GM21825 (cell line): ENCODE measurements around the gene FTCD.

ENCODE experiments used
- ATAC-seq: cut with Tn5 transposase; IDR thresholded peaks from one replicate; pipeline ENCODE4 v1.9.1; 2021; ENCODE audit warnings: mild to moderate bottlenecking, moderate library complexity; ENCODE audit not compliant: unreplicated experiment

FTCD gene

DNA sequence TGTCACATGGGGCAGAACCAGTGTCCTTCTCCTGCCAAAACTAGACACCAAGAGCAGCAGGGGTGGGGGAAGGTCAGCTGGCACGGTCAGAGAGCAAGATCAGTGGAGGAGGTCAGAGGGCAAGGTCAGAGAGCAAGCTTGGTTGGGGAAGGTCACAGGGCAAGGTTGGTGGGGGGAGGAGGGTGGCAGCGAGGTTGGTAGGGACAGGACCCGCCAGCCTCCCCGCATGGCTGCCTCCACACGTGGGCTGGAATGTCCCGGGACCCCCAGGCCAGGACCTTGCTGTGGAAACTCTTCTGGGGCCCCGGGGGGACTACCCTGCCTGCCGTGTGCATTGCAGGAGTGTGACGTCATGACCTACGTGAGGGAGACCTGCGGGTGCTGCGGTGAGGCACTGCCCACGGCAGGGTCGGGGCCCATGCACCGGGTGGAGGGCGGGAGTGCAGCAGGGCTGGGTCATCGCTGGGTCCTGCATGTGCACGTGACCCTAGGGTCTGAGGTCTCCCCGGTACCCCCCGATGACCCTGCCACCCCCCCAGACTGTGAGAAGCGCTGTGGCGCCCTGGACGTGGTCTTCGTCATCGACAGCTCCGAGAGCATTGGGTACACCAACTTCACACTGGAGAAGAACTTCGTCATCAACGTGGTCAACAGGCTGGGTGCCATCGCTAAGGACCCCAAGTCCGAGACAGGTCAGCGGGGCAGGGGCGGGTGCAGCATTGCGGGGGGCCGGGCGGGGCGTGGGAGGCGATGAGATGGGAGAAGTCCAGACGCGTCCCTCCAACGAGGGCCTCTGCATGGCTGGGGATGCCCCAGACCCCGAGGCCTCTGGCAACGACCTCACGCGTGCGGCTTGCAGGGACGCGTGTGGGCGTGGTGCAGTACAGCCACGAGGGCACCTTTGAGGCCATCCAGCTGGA lies 30.2 kb downstream of the FTCD start:
- no peak for ATAC-seq

DNA sequence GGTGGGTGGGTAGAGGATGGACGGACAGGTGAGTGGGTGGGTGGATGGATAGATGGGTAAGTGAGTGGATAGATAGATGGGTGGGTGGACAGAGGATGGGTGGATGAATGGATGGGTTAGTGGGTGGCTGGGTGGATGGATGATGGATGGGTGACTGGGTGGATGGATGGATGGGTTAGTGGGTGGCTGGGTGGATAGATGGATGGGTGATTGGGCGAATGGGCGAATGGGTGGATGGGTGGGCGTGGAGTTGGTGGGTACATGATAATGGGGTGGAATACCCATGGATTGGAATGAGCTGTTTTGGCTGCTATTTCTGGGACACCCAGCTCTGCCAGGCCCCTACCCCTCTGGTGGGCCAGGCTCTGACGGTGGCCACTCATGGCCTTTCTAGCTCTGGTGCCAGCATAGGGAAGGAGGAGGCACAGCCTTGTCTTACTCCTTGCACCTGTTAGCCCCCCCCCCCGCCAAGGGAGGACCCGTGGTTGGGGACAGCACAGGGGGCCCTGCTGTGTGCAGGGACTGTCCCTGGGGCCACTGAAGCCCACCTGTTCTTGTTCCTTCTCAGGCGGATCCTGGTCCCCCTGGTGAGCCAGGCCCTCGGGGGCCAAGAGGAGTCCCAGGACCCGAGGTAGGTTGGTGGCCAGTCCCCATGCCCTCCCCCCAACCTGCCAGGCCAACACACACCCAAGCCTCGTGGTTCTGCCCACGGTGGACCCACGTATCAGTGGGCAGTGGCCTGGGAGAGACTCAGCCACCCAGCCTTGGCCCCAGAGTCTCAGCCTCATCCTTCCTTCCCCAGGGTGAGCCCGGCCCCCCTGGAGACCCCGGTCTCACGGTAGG lies 31.1 kb downstream of the FTCD start:
- no peak for ATAC-seq

DNA sequence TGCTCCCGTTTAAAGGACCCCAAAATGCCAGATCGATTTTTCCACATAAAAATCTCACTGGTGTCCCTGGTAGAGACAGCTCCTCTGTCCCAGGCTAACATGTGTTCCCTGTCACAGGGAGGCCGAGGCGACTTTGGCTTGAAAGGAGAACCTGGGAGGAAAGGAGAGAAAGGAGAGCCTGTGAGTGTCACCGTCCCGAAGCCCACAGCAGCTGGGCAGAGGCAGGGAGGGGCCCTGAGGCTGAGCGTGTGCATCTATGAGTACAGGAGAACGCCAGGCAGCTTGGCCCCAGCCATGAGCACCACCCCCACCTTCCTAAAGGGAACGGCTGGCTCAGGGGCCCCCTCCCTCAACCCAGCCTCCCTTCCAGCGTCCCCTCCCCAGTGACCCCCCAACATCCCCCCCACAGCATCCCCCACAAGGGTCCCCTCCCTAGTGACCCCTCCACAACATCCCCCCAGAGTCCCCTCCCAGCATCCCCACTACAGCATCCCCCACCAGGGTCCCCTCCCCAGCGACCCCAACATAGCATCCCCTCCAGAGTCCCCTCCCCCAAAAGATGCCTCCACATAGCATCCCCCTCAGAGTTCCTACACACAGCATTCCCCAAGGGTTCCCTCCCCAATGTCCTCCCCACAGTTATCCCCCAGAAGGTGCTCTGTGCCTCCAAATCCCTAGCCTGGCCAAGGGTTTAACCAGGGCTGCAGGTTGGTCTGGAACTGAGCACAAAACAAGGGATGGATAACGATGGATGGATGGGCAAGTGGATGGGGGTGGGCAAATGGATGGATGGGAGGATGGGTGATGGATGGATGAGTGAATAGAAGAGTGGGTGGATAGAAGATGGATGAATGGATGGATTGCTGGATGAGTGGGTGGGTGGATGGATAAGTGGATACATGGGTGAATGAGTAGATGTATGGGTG lies 32.4 kb downstream of the FTCD start:
- ATAC-seq: no peak

DNA sequence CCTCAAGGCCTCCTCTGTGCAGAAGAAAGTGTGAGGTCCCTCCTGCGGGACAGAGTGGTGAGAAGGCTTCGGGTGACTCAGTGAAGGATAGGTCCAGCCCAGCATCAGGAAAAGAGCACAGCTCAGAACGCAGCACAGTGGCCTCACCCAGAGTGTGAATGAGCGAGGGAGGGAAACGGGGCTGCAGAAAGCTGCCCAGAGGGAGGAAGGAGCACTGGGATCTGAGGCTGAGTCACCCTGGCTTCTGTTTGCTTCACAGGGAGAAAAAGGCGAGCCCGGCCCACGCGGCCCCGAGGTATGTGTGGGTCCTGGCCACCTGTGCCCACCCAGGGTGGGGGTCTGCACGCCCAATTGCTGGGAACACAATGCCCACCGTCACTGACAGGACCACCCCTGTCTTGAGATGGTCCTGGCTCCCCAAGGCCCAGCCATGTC lies 33.1 kb downstream of the FTCD start:
- ATAC-seq: no peak

DNA sequence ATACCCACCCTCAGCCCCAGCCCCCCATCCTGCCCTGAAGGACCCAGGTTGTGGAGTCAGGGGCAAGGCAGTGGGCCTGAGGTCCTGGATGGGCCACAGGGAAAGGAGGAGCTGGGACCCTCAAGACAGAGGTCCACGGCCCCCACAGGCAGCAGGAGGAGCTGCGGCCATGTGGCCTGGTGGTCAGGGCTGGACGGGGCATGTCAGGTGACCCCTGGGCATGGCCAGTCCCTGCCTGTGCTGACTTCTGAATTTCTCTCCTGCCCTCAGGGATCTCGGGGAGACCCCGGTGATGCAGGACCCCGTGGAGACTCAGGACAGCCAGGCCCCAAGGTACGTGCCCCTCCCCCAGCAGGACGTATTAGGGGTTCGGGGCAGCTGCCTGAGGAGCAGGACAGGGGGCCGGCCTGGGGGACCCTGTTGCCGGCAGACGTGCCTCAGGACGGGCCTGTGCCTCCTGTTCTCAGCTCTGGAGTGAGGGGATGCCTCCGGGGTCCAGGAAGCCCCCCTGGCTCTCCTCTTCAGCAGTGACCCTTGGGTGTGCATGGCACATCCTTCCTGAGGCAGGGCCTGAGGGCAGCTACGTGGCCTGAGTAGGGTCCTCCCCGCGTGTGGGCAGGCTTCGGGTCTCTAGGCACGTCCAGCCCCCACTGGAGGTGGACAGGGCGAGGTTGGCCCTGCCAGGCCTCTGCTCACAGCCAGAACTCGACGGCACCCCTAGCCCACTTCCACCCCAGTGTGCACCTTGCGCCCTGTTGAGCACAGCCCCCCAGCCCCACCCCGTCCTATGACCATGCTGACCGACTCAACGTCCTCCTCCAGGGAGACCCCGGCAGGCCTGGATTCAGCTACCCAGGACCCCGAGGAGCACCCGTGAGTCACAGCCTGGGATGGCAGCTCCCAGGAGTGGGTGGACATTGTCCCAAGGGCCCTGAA lies 33.8 kb downstream of the FTCD start:
- ATAC-seq: no peak

DNA sequence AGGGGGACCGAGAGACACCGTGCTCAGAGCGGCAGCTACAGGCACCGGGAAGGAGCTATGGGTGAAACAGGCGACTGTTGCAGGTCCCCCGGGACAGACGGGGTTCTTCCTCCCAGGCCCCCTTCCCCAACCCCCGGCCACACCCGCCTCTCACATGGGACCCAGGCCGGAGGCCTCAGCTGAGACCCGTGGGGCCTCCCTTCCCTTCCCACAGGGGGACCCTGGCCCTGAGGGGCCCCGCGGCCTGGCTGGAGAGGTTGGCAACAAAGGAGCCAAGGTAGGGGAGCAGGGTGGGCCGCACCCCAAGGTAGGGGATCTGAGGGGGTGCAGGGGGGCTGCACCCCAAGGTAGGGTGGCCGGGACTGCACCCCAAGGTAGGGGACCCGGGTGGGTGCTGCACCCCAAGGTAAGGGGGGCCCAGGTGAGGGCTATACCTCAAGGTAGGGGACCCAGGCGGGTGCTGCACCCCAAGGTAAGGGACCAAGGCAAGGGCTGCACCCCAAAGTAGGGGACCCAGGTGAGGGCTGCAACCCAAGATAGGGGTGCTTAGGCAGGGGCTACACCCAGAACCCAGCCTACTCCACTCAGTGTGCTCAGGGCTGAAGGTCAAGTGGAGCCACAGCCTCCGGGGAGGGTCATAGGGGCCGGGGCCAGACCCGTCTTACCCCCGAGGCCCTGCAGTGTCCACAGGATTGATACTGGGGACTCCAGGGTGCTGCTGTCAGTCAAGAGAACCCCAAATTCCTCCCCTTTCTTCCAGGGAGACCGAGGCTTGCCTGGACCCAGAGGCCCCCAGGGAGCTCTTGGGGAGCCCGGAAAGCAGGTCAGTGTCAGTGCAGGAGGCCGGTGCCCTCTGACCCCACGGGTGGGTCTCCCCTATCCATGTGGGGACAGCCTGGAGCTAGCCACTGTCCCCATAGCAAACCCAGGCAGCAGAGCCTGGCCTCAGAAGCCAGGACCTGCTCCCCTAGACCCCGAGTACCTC lies 34.8 kb downstream of the FTCD start:
- ATAC-seq: no peak

DNA sequence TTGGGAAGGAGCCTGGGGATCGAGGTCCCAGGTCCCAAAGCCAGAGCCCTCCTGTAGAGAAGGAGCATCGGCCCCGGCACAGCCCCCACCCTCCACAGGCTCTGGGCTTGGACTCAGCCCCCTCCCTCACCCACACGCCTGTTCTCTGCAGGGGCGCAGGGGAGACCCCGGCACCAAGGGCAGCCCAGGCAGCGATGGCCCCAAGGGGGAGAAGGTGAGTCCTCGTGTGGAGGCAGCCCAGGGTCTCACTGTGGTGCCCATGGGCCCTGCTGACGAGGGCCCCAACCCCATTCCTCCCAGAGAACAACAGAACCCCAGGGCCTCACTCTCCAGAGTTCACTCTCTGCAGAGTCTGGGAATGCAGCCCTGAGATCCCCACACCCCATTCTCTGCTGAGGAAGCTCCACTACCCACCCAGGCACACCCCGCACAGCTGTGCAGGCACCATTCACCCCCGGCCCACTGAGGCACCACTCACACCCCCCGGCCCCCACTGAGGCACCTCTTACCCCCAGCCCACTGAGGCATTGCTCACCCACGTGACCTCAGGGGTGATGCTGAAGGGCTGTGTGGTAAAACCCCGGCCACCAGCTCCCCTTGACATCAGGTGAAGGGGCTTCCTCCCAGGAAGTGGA lies 35.6 kb downstream of the FTCD start:
- ATAC-seq: no peak

DNA sequence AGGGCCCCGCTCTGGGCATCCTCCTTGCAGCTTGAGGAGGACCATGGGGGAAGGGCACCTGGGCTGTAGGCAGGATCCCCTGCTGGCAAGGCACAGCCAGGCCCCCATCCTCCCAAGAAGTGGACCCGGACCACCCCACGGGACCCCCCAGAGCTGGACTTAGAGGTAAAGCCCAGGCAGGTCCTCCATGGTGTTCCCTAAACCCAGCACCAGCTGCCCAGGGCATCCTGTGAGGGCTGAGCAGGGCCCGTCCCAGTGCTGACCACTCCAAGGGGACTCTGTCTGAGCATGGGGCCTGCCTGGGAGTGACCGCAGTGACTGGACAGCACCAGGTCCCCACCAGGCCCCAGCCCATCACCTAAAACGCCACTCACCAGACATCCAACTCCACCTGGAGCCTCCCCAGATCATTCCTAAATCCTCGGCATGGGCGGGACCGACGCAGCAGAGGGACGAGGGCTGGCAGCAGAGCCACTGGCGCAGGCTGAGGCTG lies 36.2 kb downstream of the FTCD start:
- no peak for ATAC-seq

DNA sequence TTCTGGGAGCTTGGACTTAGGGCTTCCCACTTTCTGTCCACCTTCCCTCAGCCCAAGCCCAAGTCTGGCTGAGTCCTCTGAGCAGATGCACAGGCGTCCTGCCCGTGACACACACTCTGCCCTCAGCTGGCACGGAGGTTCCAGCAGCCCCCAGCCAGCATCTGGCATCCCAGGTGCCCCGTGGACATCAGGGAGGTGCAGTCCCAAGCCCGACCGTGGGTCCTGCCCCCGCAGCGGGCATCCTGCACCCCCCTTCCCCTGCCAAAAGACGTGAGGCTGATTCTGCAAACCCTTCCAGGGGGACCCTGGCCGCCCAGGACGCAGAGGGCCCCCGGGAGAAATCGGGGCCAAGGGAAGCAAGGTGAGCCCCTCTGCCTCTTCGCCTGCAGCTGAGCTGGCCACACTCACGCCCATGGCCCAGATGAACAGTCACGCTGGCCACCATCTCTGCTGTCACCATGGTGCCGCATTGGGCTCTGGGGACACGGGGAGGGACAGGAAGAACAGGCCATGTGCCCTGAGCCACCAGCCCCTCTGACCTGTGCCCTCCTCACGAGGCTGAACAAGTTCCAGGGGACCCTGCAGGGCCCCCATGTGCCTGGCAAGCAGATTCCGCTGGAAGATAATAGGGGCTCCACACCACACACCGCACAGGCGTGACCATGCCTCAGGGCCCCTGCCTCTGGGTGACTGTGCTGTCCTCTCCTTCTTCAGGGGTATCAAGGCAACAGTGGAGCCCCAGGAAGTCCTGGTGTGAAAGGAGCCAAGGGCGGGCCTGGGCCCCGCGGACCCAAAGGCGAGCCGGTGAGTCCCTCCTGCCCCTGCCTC lies 36.8 kb downstream of the FTCD start:
- ATAC-seq: no peak

DNA sequence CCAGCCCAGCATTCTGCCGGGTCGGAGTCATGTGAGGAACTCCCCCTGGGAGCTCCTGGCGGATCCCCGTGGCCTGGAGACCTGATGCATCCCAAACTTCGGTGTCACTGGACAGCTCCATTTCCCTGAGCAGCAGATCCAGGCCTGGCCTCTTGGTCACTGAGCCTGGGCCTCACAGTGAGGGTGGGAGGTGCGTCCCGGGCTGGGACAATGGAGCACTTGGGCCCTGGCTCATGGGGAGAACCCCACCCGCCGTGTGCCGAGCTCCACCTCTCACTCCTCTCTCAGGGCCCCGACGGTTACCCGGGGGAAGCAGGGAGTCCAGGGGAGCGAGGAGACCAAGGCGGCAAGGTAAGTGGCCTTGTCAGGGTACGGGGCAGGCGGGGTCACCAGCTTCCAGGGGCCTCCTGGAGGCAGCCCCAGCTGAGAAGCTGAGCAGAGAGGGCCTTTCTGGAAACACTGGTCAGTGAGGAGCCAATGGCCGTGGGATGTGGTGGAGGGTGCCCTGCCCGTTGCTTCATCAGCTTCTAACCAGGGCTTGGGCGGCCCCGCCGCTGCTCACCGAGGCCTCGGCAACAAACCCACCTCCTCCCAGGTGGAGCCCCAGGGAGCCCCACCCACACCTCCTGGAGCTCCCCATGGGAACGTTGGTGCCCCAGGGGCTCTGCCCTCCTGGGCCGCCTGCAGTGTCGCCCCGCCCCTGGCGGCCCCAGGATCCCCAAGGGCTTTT lies 37.6 kb downstream of the FTCD start:
- no peak for ATAC-seq

DNA sequence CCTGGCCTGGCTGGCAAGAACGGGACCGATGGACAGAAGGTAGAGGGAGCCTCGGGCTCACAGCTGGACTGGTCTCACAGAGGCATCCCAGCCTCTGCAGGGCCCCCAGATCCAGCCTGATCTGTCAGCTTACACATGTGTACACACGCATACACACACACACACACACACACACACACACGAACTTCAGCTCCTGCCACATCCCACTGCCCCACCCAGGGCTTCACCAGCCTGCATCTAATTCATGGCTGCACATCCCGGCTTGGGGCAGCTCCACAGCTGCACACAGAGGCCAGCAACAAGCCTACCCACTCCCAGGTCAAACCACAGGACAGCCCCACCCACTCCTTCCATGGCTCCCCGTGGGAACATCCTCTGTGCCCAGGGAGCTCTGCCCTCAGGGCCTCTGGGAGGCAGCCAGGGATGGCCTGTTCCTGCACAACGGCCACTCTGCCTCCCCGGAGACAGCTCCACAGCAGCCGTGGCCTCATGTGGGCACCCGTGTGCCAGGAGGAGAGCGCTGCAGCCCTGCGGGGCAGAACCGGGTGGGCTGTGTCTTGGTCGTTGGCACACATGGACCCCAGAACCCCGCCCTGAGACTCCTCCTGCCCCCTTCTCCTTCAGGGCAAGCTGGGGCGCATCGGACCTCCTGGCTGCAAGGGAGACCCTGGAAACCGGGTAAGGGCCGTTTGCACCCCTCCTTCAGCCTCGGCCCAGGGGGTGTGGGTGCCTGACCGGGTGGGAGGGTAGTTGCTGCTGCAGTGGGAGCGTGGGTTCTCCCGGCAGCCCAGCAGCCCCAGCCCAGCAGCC lies 38.4 kb downstream of the FTCD start:
- ATAC-seq: no peak

DNA sequence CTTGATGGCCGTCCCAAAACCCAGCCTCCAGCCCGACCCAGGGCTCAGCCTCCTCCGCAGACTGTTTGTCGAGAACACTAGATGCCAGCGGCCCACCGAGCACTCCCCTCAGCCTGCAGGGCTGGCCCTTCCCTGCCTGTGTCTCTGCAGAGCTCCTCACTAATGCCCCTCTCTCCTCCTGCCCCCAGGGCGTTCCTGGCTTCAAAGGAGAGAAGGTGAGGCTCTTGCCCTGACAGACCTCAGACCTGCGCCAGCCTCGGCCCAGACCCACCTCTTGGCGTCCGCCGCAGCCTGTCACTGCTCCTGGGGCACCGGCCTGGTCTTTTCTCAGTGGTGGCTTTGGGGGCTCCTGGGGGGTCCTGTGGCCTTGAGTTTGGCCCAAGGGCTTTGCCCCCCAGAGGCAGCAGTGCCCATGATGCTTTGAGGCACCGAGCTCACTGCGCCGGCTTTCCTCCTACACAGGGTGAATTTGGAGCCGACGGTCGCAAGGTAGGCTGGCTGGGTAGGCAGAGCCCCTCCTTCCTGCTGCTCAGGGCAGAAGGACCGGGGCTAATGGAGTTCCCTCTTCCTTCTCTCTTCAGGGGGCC lies 39.1 kb downstream of the FTCD start:
- no peak for ATAC-seq

DNA sequence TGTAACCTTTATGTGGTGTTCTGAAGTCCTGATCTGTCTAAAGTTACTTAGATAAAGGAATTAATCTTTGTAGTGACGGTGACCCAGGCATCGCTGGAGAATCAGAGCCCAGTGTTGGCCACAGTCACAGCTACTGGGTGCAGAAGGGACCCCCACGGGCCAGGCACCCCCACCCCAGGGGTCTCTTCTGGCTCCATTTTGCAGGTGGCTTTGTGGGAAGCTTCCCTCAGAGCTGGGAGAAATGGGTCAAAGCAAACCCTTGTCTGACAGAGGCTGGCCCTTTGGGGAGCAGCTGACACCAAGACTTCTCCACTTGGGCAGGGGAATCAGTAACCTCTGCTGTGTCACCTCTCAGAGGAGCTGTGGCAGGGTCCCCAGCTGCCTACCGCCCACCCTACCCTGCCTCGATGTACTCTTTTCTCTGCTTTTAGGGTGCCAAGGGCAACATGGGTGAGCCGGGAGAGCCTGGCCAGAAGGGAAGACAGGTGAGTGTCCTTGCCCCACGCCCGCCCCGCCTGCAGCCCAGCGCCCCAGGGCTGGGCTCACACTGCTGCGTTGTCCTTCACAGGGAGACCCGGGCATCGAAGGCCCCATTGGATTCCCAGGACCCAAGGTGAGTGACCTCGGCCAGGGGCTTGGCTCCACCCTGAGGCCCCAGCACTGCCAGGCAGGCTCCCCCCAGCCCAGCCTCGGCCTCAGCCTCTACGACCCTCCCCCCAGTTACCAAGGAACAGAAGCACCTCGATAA lies 39.8 kb downstream of the FTCD start:
- ATAC-seq: no peak

DNA sequence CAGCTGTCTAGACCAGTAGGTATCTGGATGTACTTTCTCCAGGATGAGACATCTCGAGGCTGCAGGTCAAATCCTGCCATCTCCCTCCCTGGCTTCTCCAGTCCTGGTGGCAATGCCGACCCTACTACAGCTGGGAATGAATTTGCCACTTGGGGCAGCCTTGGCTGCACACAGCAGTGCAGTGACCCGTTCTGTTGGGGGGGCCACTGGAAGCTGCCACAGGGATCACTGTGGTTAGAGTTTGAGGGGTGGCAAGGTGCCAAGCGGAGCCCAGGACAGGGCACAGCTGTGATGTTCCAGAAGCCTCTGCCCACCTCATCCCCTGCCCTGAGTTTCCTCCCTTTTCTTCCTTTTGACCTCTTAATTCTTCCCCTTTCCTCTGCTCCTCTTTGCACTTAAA lies 40.4 kb downstream of the FTCD start:
- no peak for ATAC-seq
